WTC11 (cell line): ENCODE data around the gene ALAD. TPM values are rescaled to one million over a fixed set of nuclear protein-coding genes. Genes with fewer than 3 reads are reported as not detected.

Experiments
- ATAC-seq: fragments of 200-7000 bp; cut with Tn5 transposase; 2 replicates; pipeline ENCODE4 v1.10.0; 2021; ENCODE audit warnings: mild to moderate bottlenecking, moderate library complexity
- CTCF ChIA-PET: fragments of 300-600 bp; sonication (Branson Sonifier 250); formaldehyde crosslinking; loops from one replicate; lab custom pipeline; 2021; ENCODE audit warnings: antibody characterized with exemption; lab: Charles Lee
- POLR2A ChIA-PET: fragments of 350-600 bp; sonication (Branson Sonifier 250); formaldehyde crosslinking; loops from one replicate; lab custom pipeline; 2021; ENCODE audit warnings: antibody characterized with exemption; lab: Charles Lee
- DNase-seq: peaks from one replicate; pipeline ENCODE4 v3.0.0; 2021; ENCODE audit warnings: low spot score
- H3K27ac Mint-ChIP-seq: 2 replicates; pipeline ENCODE4 v1.8.0; 2021; ENCODE audit warnings: mixed read lengths
- H3K27me3 Mint-ChIP-seq: 2 replicates; pipeline ENCODE4 v1.8.0; 2021; ENCODE audit warnings: low read depth, mild to moderate bottlenecking, moderate library complexity, mixed read lengths
- H3K36me3 Mint-ChIP-seq: 2 replicates; pipeline ENCODE4 v1.8.0; 2021; ENCODE audit warnings: mixed read lengths
- H3K4me1 Mint-ChIP-seq: 2 replicates; pipeline ENCODE4 v1.8.0; 2022; ENCODE audit warnings: mixed read lengths
- H3K4me3 Mint-ChIP-seq: 2 replicates; pipeline ENCODE4 v1.8.0; 2021; ENCODE audit warnings: mild to moderate bottlenecking, moderate library complexity, mixed read lengths
- H3K9me3 Mint-ChIP-seq: 2 replicates; pipeline ENCODE4 v1.8.0; 2021; ENCODE audit warnings: mixed read lengths
- ARID4B ChIP-seq: sonication (generic); formaldehyde crosslinking; IDR thresholded peaks from 2 replicates; pipeline ENCODE4 v1.8.0; 2023; ENCODE audit warnings: missing genetic modification reagents, mild to moderate bottlenecking, borderline replicate concordance
- ETV6 ChIP-seq: sonication (generic); formaldehyde crosslinking; IDR thresholded peaks from 2 replicates; pipeline ENCODE4 v1.8.1; 2022; ENCODE audit warnings: mild to moderate bottlenecking, missing genetic modification reagents
- FOXJ3 ChIP-seq: sonication (generic); formaldehyde crosslinking; IDR thresholded peaks from 2 replicates; pipeline ENCODE4 v1.9.0; 2021; ENCODE audit warnings: missing genetic modification reagents, mild to moderate bottlenecking, borderline replicate concordance
- FOXK1 ChIP-seq: sonication (generic); formaldehyde crosslinking; IDR thresholded peaks from 2 replicates; pipeline ENCODE4 v1.8.0; 2022; ENCODE audit warnings: mild to moderate bottlenecking, moderate library complexity, missing genetic modification reagents
- FOXP1 ChIP-seq: sonication (generic); formaldehyde crosslinking; IDR thresholded peaks from 2 replicates; pipeline ENCODE4 v1.8.0; 2022; ENCODE audit warnings: missing genetic modification reagents, mild to moderate bottlenecking, moderate library complexity, borderline replicate concordance
- GABPB1 ChIP-seq: sonication (generic); formaldehyde crosslinking; IDR thresholded peaks from 2 replicates; pipeline ENCODE4 v1.8.1; 2023; ENCODE audit warnings: mild to moderate bottlenecking, missing genetic modification reagents
- MYBL2 ChIP-seq: sonication (generic); formaldehyde crosslinking; IDR thresholded peaks from 2 replicates; pipeline ENCODE4 v1.8.1; 2023; ENCODE audit warnings: mild to moderate bottlenecking, moderate library complexity, missing genetic modification reagents
- NR3C1 ChIP-seq: sonication (generic); formaldehyde crosslinking; conservative IDR thresholded peaks from 2 replicates; pipeline ENCODE4 v1.8.1; 2023; ENCODE audit warnings: low read depth, mild to moderate bottlenecking, missing genetic modification reagents
- SMAD3 ChIP-seq: sonication (generic); formaldehyde crosslinking; IDR thresholded peaks from 2 replicates; pipeline ENCODE4 v1.8.0; 2022; ENCODE audit warnings: missing genetic modification reagents, mild to moderate bottlenecking, borderline replicate concordance
- SP1 ChIP-seq: sonication (generic); formaldehyde crosslinking; conservative IDR thresholded peaks from 2 replicates; pipeline ENCODE4 v1.8.1; 2022; ENCODE audit warnings: missing genetic modification reagents
- TP53 ChIP-seq: sonication (generic); formaldehyde crosslinking; IDR thresholded peaks from 2 replicates; pipeline ENCODE4 v1.8.1; 2023; ENCODE audit warnings: mild to moderate bottlenecking, missing genetic modification reagents
- ZBTB21 ChIP-seq: sonication (generic); formaldehyde crosslinking; IDR thresholded peaks from 2 replicates; pipeline ENCODE4 v1.8.1; 2023; ENCODE audit warnings: mild to moderate bottlenecking, missing genetic modification reagents, borderline replicate concordance
- ZNF416 ChIP-seq: fragments of 250-450 bp; sonication (Bioruptor Pico); IDR thresholded peaks from 2 replicates; pipeline ENCODE4 v1.9.0; 2021; ENCODE audit warnings: mild to moderate bottlenecking, inconsistent platforms
- total RNA-seq: library from RNA; stranded (reverse); gene quantifications from 3 replicates; pipeline ENCODE4 v1.2.3, GENCODE V29; 2021
- TF ChIP-seq, protein P1 (sequence below): sonication (generic); formaldehyde crosslinking; IDR thresholded peaks from 2 replicates; pipeline ENCODE4 v1.8.0; 2022; ENCODE audit warnings: mild to moderate bottlenecking, missing genetic modification reagents
- TF ChIP-seq, protein P2 (sequence below): sonication (generic); formaldehyde crosslinking; IDR thresholded peaks from 2 replicates; pipeline ENCODE4 v1.8.1; 2023; ENCODE audit warnings: mild to moderate bottlenecking, missing genetic modification reagents
- TF ChIP-seq, protein P3 (sequence below): sonication (generic); formaldehyde crosslinking; IDR thresholded peaks from 2 replicates; pipeline ENCODE4 v1.8.0; 2022; ENCODE audit warnings: missing genetic modification reagents

Gene ALAD
- total RNA-seq, 1 experiment from 2014 or later, result 15.9 TPM

DNA sequence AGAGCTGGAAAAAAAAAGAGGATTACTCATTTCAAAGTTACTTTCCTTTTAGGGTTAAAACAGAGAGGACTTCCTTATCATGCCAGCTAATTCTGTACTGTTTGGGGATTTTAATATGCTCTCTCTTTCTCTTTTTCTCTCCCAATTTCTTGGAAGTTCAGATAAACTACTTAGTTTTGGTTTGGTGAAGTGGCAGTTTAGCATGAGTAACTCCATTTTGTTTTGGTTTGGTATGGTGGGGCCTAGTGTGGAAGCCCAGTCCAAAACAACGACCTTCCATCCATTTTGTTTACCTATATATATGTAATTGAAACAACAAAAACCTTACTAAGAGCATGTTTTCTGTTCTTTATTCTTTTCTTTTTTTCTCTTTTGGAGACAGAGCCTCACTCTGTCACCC lies 55.4 kb downstream of the ALAD start:
- POLR2A ChIA-PET, result no interaction called here
- peaks cover 63% of the 10 kb centered on the region for H3K27me3 Mint-ChIP-seq

More for the DNA sequence above, 55.4 kb downstream of the ALAD start:
- no peak overlapping the region for H3K4me3 Mint-ChIP-seq
- TF ChIP-seq, protein P1, sequence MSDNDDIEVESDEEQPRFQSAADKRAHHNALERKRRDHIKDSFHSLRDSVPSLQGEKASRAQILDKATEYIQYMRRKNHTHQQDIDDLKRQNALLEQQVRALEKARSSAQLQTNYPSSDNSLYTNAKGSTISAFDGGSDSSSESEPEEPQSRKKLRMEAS, result no peak
- no peak for TF ChIP-seq ARID4B
- no peak for TF ChIP-seq TP53
- TF ChIP-seq SMAD3 (CRISPR knock-in tag), result no peak
- TF ChIP-seq, protein P2, sequence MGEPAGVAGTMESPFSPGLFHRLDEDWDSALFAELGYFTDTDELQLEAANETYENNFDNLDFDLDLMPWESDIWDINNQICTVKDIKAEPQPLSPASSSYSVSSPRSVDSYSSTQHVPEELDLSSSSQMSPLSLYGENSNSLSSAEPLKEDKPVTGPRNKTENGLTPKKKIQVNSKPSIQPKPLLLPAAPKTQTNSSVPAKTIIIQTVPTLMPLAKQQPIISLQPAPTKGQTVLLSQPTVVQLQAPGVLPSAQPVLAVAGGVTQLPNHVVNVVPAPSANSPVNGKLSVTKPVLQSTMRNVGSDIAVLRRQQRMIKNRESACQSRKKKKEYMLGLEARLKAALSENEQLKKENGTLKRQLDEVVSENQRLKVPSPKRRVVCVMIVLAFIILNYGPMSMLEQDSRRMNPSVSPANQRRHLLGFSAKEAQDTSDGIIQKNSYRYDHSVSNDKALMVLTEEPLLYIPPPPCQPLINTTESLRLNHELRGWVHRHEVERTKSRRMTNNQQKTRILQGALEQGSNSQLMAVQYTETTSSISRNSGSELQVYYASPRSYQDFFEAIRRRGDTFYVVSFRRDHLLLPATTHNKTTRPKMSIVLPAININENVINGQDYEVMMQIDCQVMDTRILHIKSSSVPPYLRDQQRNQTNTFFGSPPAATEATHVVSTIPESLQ, result no peak
- no peak for TF ChIP-seq SP1 (CRISPR knock-in tag)
- no peak for TF ChIP-seq NR3C1 (CRISPR knock-in tag)
- TF ChIP-seq, protein P3, sequence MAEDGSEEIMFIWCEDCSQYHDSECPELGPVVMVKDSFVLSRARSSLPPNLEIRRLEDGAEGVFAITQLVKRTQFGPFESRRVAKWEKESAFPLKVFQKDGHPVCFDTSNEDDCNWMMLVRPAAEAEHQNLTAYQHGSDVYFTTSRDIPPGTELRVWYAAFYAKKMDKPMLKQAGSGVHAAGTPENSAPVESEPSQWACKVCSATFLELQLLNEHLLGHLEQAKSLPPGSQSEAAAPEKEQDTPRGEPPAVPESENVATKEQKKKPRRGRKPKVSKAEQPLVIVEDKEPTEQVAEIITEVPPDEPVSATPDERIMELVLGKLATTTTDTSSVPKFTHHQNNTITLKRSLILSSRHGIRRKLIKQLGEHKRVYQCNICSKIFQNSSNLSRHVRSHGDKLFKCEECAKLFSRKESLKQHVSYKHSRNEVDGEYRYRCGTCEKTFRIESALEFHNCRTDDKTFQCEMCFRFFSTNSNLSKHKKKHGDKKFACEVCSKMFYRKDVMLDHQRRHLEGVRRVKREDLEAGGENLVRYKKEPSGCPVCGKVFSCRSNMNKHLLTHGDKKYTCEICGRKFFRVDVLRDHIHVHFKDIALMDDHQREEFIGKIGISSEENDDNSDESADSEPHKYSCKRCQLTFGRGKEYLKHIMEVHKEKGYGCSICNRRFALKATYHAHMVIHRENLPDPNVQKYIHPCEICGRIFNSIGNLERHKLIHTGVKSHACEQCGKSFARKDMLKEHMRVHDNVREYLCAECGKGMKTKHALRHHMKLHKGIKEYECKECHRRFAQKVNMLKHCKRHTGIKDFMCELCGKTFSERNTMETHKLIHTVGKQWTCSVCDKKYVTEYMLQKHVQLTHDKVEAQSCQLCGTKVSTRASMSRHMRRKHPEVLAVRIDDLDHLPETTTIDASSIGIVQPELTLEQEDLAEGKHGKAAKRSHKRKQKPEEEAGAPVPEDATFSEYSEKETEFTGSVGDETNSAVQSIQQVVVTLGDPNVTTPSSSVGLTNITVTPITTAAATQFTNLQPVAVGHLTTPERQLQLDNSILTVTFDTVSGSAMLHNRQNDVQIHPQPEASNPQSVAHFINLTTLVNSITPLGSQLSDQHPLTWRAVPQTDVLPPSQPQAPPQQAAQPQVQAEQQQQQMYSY, result no peak
- TF ChIP-seq ETV6 (CRISPR knock-in tag), result no peak
- no peak for TF ChIP-seq GABPB1 (CRISPR knock-in tag)
- TF ChIP-seq FOXJ3, result no peak
- no peak for TF ChIP-seq FOXP1
- no peak for TF ChIP-seq FOXK1 (CRISPR knock-in tag)
- no peak for TF ChIP-seq ZBTB21 (CRISPR knock-in tag)
- no peak for TF ChIP-seq ZNF416 (CRISPR knock-in tag)
- no peak for TF ChIP-seq MYBL2 (CRISPR knock-in tag)
- TF ChIP-seq, all 79 proteins: peak for 0
- peaks cover 11% of the 10 kb centered on the region for H3K4me1 Mint-ChIP-seq
- H3K27ac Mint-ChIP-seq, result no peak overlapping the region
- H3K9me3 Mint-ChIP-seq, result no peaks in the 10 kb centered on the region
- no peaks in the 10 kb centered on the region for H3K36me3 Mint-ChIP-seq
- no peak for DNase-seq
- no peak for ATAC-seq
- CTCF ChIA-PET, result no interaction called here
